GM18873 (cell line): ENCODE results near the gene CHRD.

Experiments
- ATAC-seq: cut with Tn5 transposase; IDR thresholded peaks from one replicate; pipeline ENCODE4 v1.9.1; 2021; ENCODE audit warnings: mild to moderate bottlenecking, moderate library complexity, moderate number of reproducible peaks; ENCODE audit not compliant: unreplicated experiment, low FRiP score

The CHRD gene

DNA sequence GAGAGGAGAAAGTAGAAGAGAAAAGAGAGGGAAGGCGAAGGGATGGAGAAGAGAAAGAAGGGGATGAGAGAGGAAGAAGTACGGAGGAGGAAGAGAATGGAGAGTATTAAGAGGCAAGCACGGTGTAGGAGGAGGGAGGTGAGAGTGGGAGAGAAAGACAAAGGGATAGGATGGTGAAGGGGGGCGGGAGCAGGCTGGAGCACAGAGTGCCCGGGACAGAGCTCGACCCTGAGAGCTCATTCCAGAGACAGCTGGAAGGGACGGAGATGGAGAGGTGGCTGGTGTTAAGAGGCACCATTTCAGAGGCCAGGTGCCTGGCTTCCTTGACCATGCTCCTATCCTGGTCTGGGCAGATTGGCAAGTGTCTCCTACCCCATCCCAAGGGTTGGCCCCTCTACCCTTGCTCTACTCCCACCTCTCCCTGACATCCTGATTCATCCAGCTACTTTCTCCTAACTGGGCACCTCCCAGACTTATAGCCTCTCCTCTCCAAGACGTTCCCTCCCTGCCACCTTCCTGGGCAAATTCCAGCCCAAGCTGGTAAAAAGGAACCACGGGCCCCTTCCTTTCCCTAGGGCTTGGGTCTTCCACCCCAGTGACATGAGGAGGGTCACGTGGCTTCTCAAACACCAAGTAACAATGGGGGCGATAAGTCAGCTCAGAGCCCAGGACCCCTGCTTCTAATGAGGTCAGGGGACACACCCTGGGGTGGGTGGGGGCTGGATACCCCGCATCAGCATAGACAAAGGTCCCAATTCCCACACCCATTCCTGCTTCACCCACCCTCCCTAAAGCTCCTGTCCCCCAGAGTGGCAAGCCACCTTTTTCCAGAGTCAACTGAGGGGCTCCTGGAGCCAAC, 19.6 kb upstream of the CHRD start:
- ATAC-seq = no peak

DNA sequence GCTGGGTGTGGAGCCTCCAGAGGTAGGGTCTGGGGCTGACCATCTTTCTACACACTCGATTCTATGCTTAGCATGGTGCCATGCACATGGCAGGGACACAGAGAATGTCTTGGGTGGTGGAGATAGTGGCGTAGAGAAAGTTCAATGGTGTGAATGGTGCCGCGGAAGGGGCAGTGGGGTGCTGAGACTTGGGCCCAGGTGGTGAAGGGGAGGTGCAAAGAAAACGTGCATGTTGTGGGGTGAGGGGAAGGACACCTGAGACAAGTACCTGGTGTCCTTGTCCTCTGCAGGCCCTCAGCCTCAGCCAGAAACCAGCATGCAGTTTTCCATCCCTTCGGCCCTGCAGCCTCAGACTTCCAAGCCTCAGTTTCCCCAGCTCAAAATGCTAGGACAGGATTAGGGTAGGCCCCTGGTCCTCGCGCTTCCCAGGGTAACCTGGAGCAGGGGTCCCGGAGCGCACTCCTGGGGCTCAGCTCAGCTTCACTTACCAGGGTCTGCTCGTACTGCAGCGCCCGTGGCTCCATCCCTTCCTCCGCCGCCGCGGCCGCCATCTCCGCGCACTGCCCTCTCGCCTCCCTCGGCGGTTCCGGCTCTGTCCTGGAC, 18.8 kb upstream of the CHRD start:
- no peak for ATAC-seq

DNA sequence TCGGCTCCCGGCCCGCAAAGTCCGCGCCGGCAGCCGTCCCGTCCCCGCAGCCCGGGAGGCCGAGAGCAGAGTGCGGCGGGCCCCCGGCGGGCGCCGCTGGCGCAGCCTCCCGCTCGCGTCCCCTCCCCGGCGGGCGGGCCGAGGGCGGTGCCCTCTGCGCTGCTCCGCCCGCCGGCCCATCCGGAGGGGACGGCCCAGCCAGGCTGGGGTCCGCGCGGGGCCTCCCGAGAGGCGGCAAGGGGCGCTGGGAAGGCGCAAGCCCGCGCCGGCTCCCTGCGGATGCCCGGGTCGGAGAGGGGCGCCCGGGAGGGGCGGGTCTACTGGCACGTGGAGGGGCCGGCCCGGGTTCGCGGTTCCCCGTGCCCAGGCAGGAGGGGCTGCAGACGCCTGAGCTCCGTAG, 18.3 kb upstream of the CHRD start, which contains the start of the genes CLCN2 and POLR2H:
Gene CLCN2 (minus strand): TSS at position 74 of the 400 bp plus-strand sequence. CDS start 126 bp downstream, outside the sequence.
Gene POLR2H (plus strand): TSS at position 179 of the 400 bp plus-strand sequence. CDS start 1,783 bp downstream, outside the sequence.
- no peak for ATAC-seq

DNA sequence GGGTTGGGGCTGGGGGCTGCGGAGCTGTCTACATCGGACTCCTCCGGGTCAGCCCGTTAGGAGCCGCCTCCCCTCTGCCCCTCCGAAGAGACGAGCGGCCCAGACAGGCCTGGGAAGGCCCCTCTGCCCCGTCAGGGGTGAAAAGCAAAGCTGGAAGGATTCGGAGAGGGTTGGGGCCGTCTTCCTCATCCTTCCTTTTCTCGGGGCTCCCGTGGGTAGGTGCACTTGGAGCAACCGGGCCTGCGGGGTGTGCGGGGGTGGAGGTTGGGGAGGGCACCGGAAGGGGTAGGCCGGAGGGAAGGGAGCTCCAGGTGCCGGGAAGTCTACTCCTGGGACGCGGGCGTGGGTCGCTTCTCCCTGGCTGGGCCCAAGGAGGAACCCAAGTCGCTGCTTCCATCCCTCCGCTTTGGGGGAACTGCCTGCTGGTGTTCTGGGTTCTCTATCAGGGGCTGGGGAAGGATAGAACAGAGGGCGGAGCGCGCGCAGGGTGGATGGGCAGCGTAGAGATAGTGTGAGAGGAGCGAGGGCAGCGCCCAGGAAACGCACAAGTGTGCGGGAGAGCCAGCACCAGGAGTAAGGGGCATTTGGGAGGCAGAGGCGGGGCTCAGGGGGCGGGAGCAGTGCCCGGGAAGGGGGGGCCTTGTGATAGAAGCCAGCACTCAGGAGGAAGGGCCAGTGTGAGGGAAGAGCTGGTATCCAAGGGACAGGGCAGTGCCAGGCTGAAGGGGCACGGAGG, 17.8 kb upstream of the CHRD start:
- no peak for ATAC-seq

DNA sequence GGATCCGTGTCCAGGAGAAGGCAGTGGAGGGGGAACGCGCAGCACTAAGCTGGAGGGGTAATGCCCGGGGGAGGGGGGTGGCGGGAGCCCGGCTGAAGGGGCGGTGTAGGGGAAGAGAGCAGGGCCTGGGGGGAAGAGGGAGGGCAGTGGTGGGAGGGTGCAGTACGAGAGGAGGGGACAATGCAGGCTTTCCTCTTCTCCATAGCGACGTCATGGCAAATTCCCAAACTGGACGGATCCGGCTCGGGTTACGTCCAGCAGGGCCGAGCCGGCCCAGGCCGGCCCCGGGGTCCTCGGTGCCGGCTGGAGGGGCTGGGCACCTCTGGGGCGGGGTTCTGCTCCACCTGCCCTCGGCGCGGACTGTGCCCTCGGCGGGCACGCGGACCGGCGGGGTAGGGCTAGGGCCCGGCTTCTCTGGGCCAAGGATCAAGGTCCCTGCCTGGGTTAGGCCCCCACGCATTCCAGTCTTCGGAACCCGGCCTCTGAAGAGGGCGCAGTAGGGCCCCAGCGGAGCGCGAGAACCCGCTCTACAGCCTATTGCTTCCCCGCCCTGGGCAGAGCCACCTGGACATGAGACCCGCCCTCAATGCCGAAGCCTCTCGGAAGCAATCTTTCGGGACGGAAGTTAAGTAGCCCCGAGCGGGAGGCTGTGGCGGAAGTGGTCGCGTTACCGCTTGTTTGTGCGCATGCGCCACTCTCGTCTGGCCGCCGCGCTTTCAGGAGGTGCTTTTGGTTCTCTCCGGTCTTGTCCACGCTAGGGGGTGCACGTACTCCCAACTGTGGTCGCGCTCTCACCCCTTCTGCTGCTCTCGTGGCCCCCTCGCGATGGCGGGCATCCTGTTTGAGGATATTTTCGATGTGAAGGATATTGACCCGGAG, 16.9 kb upstream of the CHRD start:
- ATAC-seq = peak; percentile 90

DNA sequence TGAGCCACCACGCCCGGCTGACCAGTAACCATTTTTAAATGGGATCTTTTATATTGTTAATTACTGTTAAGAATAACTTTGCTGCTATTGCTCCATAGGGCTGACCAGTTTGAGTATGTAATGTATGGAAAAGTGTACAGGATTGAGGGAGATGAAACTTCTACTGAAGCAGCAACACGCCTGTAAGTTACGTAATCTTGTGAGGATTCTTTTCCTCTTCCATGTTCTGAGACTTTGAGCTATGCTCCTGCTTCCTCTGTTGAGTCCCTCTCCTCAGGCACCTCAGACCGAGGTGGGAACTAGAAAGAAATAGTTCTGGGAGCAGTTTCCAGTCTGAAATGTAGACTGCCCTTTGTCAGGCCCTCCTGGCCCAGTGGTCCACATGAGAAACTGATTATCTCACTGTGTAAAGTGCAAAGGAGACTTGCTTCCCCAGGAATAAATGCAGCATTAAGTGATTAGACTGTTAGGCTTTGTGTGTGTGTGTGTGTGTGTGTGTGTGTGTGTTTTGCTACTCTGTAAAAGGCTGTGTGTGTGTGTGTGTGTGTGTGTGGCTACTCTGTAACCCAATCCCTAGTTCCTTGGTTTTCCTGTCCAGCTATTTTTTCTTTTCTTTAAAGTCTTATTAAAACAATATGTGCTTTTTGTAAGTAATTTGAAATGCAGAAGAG, 13.1 kb upstream of the CHRD start:
- no peak for ATAC-seq

DNA sequence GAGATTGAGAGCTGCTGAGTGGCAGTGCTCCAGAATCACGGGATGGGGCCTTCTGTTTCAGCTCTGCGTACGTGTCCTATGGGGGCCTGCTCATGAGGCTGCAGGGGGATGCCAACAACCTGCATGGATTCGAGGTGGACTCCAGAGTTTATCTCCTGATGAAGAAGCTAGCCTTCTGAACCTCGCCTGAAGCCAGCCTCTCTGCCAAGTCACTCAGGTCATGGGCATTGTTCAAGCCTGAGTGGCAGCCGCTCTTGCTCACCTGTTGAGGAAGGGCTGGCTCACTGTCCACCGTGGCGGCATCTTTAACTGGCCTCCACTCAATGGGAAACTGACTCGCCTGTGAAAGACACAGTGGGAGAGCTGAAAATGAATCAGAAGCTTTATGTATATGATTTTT, 11.7 kb upstream of the CHRD start:
- ATAC-seq = no peak

DNA sequence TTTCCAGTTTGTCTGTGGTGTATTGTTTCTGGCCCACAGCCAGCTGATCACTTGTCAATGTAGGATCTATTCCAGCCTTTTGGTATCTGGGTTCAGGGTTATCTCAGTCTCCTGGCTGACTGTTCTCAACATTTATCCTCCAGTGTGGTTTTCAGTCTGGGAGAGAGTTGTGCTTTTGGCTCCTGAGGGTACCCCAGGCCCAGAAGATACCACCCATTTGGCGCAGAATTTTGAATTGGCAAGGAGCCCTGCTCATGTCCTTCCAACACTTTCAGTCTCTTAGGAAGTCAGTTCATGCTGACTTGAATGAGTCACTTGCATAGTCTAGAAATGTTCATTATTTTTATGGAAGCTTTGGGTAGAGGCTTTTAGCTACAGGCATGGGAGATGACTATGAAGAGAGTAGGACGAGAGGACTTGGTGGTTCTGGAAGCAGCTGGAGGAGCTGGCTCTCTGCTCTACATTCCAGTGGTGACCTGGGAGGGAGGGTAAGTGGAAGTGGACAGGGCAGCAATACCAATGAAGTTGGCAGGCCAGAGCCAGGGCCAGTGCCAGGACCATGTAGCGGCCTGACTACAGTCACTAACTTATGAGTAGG, 11.2 kb upstream of the CHRD start:
- no peak for ATAC-seq

DNA sequence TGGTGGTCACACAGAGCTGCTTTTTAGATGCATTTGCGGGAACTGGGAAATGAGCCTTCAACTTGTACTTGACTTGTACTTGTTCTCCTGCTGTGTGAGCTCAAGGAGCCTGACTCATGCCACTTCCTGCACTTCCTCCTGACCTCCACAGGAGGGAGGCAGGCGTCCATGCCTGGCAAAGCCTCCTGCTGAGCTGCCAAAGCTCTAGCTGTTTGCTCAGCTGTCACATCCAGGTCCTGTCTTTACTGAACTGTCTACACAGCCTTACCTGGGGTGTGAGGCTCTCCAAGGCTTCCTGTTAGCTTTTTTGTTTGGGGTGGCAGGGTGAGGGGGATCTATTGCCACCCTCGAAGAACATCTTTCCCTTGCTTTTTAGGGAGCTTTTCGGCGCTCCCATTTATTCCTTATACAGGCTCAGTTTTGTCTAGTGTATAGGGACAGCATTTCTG, 8.3 kb upstream of the CHRD start:
- ATAC-seq = no peak

DNA sequence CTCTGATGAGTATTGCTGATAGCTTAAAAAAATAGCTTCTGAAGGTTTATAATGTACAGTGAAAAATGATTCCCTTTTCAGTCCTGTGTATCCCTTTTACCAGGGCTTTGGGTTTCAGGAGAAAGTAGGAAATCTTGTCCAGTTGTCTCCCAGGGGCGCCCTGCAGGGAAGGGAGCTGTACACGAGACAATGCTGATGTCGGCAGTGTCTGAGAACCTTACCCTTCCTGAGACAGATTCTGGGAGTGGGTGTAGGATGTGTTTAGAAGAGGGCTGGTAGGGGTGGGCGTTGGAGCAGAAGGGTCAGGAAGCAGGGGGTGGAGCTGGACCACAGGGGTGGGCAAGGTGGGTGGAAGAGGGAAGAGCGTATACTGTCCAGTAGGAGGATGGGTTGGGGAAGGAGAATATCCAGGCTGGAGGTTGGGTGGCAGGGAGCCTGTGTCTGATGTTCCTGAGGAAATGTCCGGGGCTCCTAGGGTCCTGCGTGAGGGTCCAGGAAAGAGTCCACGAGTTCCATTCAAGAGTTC, 7.5 kb upstream of the CHRD start:
- ATAC-seq = no peak

DNA sequence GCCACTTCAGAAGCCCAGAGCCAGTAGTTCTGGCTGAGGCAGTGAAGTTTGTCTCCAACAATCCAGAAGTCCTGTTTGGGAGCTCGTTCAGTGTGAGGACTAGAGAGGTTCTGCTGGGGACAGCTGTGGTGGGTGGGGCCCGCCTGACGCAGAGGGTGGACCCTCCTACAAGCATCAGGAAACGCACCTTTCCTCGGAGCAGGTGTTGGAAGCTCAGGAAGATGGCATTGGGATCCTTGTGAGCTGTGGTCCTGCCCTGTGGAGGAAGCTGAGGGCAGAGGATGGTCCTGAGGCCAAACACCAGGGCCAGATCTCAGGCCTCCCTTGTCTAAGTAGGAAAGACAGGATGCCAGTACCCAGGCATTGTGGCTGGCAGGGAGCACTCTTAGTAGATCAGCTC, 6.9 kb upstream of the CHRD start:
- ATAC-seq = no peak

DNA sequence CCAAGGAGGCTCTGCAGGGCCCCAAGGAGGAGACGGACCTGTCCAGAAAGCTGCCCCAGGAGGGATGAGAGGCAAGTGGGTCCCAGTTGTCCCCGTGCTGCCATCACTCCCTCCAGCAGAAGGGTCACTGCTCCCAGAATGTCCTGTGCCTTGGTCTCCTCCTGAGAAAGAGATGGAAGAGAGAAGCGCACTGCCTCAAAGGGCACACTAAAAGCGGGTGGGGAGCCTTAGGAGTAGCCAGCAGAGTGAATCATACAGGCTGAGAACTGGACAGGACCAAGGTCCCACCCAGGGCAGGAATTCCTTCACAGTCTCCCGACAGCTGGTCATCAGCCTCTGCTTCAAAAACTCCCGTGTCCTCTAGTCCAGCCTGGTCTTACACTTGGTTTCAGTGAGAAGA, 6.4 kb upstream of the CHRD start:
- ATAC-seq = no peak

DNA sequence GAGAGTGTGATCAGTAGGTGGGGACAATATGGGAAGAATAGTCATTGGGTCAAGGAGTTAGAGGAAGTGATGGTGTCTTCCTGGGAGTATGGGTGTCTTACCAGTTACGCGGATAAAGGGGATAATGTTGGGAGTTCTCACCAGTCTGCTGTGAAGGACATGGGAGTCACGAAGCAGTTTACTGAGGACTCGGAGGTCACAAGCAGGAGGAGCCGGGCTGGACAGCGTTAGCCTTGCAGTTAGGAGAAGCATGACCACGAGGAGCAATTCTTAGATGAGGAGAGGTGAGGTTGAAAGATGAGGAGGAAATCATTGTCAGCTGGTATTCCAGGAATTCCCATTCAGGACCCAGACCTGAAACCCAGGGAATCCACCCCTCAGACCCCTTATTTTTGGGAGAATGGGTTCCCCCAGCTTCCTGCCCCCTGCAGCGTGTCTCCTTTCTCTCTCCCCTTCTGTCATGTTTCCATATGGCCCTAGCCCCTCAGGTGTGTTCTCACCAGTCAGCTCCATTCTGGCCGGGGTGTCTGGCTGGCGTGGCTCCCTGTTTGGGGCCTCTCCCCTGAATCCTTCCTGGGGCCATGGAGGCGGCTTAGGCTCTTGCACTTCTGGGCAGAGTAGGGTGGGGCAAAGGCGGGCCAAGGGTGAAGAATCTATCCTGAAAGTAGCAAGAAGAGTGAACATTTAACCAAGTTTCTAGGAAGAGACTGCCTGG, 4.0 kb upstream of the CHRD start:
- no peak for ATAC-seq

DNA sequence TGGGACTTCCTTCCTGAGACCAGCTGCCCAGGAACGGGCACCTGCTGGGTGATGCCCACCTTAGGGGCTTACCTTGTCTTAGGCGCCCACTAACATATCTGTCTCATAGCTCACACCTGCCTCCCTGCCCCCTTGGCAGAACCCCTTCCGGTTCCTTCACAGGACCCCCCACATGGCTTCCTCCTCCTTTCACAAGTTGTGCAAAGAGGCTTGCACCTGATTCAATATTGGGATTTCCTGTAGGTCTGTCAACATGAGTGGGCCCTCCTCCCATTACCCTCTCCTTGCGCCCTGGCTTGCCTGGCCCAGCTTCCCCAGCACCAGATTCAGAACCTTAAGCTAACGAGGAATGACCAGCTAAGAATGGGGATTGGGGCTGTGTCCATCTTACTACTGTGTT, 2.5 kb upstream of the CHRD start:
- ATAC-seq = no peak

DNA sequence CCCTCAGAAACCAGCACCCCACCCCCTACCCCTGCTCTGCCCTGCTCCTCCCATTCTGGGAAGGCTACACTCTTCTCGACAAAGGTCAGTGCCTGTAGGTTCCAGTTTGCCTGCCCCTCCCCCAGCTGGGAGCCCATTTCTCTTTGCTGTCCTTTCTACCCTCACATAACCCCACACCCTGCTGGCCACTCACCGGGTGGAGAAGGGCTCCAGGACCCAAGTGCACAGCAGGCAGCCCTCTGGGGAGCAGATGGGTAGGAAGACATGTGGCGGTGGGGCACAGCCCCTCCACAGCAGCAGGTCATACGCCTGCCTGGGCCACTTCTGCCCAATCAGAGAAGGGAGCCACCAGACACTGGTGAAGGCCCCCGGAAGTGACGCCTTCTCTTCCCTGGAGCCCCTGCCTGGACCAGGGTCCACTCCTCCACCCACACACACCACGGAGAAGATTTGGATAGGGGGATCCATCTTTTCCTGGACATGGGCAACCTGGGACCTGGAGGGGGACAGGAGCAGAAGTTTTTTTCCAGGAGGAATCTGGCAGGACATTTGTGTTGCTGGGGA, 1.9 kb upstream of the CHRD start, which contains the start of gene THPO:
Gene THPO (minus strand): TSS at position 326 of the 564 bp plus-strand sequence. CDS start 1,948 bp downstream, outside the sequence.
- no peak for ATAC-seq

DNA sequence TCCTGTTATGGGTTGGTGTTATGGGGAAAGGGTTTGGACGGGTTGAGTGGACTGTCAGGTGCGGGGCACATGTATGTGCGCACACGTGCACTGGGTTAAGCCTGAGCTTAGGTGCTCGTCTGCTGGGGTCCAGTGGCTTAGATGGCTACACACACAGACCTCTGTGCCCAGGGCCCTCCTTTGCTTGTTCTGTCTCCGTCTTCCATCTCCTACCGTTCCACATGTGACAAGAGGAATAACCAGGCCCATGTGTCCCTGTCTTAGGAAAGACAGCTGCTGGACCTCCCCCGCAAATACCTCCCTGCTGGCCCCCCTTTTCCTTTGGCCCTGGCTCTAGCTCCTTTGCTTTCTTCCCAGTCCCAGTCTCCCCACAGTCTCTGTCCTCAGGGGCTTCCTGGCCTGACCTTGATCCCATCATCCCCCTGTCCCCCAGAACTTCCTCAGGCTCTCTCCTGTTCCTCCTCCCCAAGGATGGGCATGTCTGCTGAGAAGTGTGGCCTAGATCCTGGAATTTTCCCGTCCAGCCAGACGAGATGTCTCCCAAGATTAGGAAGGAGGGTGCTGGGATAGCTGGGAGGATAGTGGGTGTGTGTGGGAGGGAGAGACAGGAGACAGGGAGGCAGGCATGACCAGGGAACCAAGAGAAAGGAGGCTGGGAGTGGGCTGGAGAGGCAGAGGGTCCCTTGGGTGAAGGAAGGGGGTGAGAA, 1.1 kb upstream of the CHRD start:
- ATAC-seq = no peak

DNA sequence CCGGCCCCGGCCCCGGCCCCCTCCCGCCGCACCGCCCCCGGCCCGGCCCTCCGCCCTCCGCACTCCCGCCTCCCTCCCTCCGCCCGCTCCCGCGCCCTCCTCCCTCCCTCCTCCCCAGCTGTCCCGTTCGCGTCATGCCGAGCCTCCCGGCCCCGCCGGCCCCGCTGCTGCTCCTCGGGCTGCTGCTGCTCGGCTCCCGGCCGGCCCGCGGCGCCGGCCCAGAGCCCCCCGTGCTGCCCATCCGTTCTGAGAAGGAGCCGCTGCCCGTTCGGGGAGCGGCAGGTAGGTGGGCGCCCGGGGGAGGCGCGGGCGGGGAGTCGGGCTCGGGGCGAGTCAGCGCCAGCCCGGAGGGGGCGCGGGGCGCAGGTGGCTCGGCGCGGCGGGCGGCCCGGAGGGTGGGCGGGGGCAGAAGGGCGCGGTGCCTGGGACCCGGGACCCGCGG, 352 bp downstream of the CHRD start:
- no peak for ATAC-seq
